Activated B cell treated with CpG ODN at 0.5 μM for 24 hours (primary cell): ENCODE measurements around the gene GLB1L2. TPM values are rescaled to one million over a fixed set of nuclear protein-coding genes. Genes with fewer than 3 reads are reported as not detected.

Source experiments
- ATAC-seq: fragments of 200-7000 bp; cut with Tn5 transposase; one replicate; pipeline ENCODE4 v1.10.0; 2021; ENCODE audit warnings: low read depth, mild to moderate bottlenecking, moderate library complexity
- CTCF ChIA-PET: fragments of 350-600 bp; sonication (Branson Sonifier 250); formaldehyde crosslinking; loops from one replicate; lab custom pipeline; 2021; ENCODE audit warnings: antibody characterized with exemption; lab: Charles Lee
- POLR2A ChIA-PET: fragments of 350-600 bp; sonication (Branson Sonifier 250); formaldehyde crosslinking; loops from one replicate; lab custom pipeline; 2021; ENCODE audit warnings: antibody characterized with exemption; lab: Charles Lee
- DNase-seq: peaks from one replicate; pipeline ENCODE4 v3.0.0; 2022
- H3K27ac Mint-ChIP-seq: one replicate; pipeline ENCODE4 v1.8.0; 2020; ENCODE audit warnings: mixed read lengths
- H3K27me3 Mint-ChIP-seq: one replicate; pipeline ENCODE4 v1.8.0; 2021; ENCODE audit warnings: mixed read lengths
- H3K36me3 Mint-ChIP-seq: one replicate; pipeline ENCODE4 v1.8.0; 2021; ENCODE audit warnings: low read depth, mixed read lengths
- H3K4me1 Mint-ChIP-seq: one replicate; pipeline ENCODE4 v1.8.0; 2021; ENCODE audit warnings: mixed read lengths
- H3K4me3 Mint-ChIP-seq: one replicate; pipeline ENCODE4 v1.8.0; 2020; ENCODE audit warnings: mild to moderate bottlenecking, mixed read lengths
- H3K9me3 Mint-ChIP-seq: one replicate; pipeline ENCODE4 v1.8.0; 2020; ENCODE audit warnings: mixed read lengths
- CTCF ChIP-seq: fragments of 200-600 bp; IDR thresholded peaks from one replicate; pipeline ENCODE4 v1.8.0; 2022; ENCODE audit warnings: antibody characterized with exemption, mild to moderate bottlenecking
- intact Hi-C: fragments of 100-400 bp; cut with micrococcal nuclease; formaldehyde crosslinking; loops from one replicate; pipeline ENCODE4 v1.15.1; 2024
- total RNA-seq: library from RNA; stranded (reverse); gene quantifications from 2 replicates; pipeline ENCODE4 v1.2.3, GENCODE V29; 2022

The GLB1L2 gene
- total RNA-seq, 1 donor from 2014 or later, result 0.33 TPM

GRCh38 chr11:134364261-134364660 lies 32.5 kb downstream of the GLB1L2 start:
- ChIA-PET POLR2A (no interaction called here), CTCF (no interaction called here)
- DNase-seq (no peak), ATAC-seq (no peak)
- TF ChIP-seq CTCF, result no peak
- Mint-ChIP-seq H3K27me3 (peaks cover 12% of the 10 kb centered on the region), H3K9me3 (no peaks in the 10 kb centered on the region), H3K4me3 (no peak overlapping the region), H3K27ac (no peak overlapping the region), H3K36me3 (no peaks in the 10 kb centered on the region), H3K4me1 (no peaks in the 10 kb centered on the region)
- intact Hi-C loops, result no loop called here

- POLR2A ChIA-PET, result no interaction called here
- Mint-ChIP-seq H3K4me3 (no peak overlapping the region), H3K36me3 (no peaks in the 10 kb centered on the region), H3K27ac (no peak overlapping the region), H3K4me1 (no peaks in the 10 kb centered on the region), H3K9me3 (no peaks in the 10 kb centered on the region), H3K27me3 (peaks cover 10% of the 10 kb centered on the region)
- DNase-seq (no peak), ATAC-seq (no peak)
- CTCF ChIA-PET, result no interaction called here
- TF ChIP-seq CTCF, result no peak
- intact Hi-C loops, result no loop called here
Measured at GRCh38 chr11:134365011-134365925, 33.5 kb downstream of the GLB1L2 start.

GRCh38 chr11:134366254-134366653 lies 34.5 kb downstream of the GLB1L2 start:
- CTCF ChIA-PET, result no interaction called here
- Mint-ChIP-seq H3K27me3 (peaks cover 10% of the 10 kb centered on the region), H3K4me1 (no peaks in the 10 kb centered on the region), H3K4me3 (no peak overlapping the region), H3K9me3 (no peaks in the 10 kb centered on the region), H3K27ac (no peak overlapping the region), H3K36me3 (no peaks in the 10 kb centered on the region)
- POLR2A ChIA-PET, result no interaction called here
- TF ChIP-seq CTCF, result no peak
- DNase-seq, result no peak
- no peak for ATAC-seq
- intact Hi-C loops, result no loop called here

GRCh38 chr11:134367781-134368180 lies 36.0 kb downstream of the GLB1L2 start:
- peaks cover 2% of the 10 kb centered on the region for H3K27me3 Mint-ChIP-seq
- no peak overlapping the region for H3K4me3 Mint-ChIP-seq
- no peaks in the 10 kb centered on the region for H3K4me1 Mint-ChIP-seq
- H3K27ac Mint-ChIP-seq, result no peak overlapping the region
- no peaks in the 10 kb centered on the region for H3K36me3 Mint-ChIP-seq
- ATAC-seq (no peak), DNase-seq (no peak)
- CTCF ChIA-PET, result no interaction called here
- intact Hi-C loops, result no loop called here
- no peak for TF ChIP-seq CTCF
- no peaks in the 10 kb centered on the region for H3K9me3 Mint-ChIP-seq
- POLR2A ChIA-PET, result no interaction called here

GRCh38 chr11:134369656-134370525 lies 38.1 kb downstream of the GLB1L2 start:
- intact Hi-C loops, result no loop called here
- no peak overlapping the region for H3K27ac Mint-ChIP-seq

More at GRCh38 chr11:134369656-134370525, 38.1 kb downstream of the GLB1L2 start:
- no peak overlapping the region for H3K4me3 Mint-ChIP-seq
- TF ChIP-seq CTCF, result no peak
- POLR2A ChIA-PET, result no interaction called here
- peaks cover 2% of the 10 kb centered on the region for H3K27me3 Mint-ChIP-seq
- H3K4me1 Mint-ChIP-seq, result no peaks in the 10 kb centered on the region
- H3K36me3 Mint-ChIP-seq, result no peaks in the 10 kb centered on the region
- H3K9me3 Mint-ChIP-seq, result no peaks in the 10 kb centered on the region
- no peak for DNase-seq
- CTCF ChIA-PET, result no interaction called here
- no peak for ATAC-seq
